Uterus (tissue), 4 donors: Measurements from ENCODE around the gene NRG3. TPM values are rescaled to one million over a fixed set of nuclear protein-coding genes. Genes with fewer than 3 reads are reported as not detected.

Experiments used
- DNase-seq, 2 donors: peaks; one replicate each; pipeline ENCODE4 v3.0.0-alpha.2; 2019 to 2020
- H3K27ac ChIP-seq, 2 donors: fragments of 200-600 bp; sonication (generic); 1 replicate in 1 of 2; 2 replicates in 1 of 2; pipeline ENCODE4 v1.5.1; 2016 to 2018
- H3K27me3 ChIP-seq, 2 donors: fragments of 200-600 bp; sonication (generic); one replicate each; pipeline ENCODE4 v1.5.1; 2018 to 2019; ENCODE audit warnings: control low read depth in 1 of 2
- H3K36me3 ChIP-seq, 2 donors: fragments of 200-600 bp; sonication (generic); one replicate each; pipeline ENCODE4 v1.5.1; 2019; ENCODE audit warnings: control low read depth in 1 of 2
- H3K4me1 ChIP-seq, 2 donors: fragments of 200-600 bp; sonication (generic); one replicate each; pipeline ENCODE4 v1.5.1; 2018 to 2019; ENCODE audit warnings: control low read depth in 1 of 2
- H3K4me3 ChIP-seq, 2 donors: fragments of 200-600 bp; sonication (generic); 1 replicate in 1 of 2; 2 replicates in 1 of 2; pipeline ENCODE4 v1.5.1; 2018 to 2019; ENCODE audit warnings: mild to moderate bottlenecking in 1 of 2
- H3K9me3 ChIP-seq, 2 donors: fragments of 200-600 bp; sonication (generic); one replicate each; pipeline ENCODE4 v1.5.1; 2019; ENCODE audit warnings: control low read depth in 1 of 2
- POLR2A ChIP-seq, 2 donors: fragments of 450-650 bp; IDR thresholded peaks; one replicate each; pipeline ENCODE4 v1.6.1; 2016; ENCODE audit warnings: antibody characterized with exemption in 2 of 2, mild to moderate bottlenecking in 1 of 2, moderate library complexity in 1 of 2
- intact Hi-C: fragments of 100-400 bp; cut with DNase I; formaldehyde crosslinking; loops from one replicate; pipeline ENCODE4 v1.15.1; 2023; ENCODE audit warnings: low total_unique reads
- total RNA-seq, 4 donors: library from RNA; depleted of rRNA in 3 of 4; stranded (reverse); fragments of >200 nt in 3 of 4; gene quantifications; one replicate each; pipeline versions ENCODE4 v1.1.0 to v1.2.4, GENCODE V29; 2014 to 2023
- TF ChIP-seq, protein P1 (sequence below), 4 experiments: fragments of 200-600 bp in 2 of 4; fragments of 450-650 bp in 2 of 4; sonication (generic) in 2 of 4; IDR thresholded peaks; one replicate each; pipeline ENCODE4 v1.5.1; 2016 to 2019; ENCODE audit warnings: antibody characterized with exemption in 4 of 4, mild to moderate bottlenecking in 2 of 4, moderate library complexity in 1 of 4
- donor health status: DM: yes; HTN: yes; CAD: no.

NRG3 gene
- total RNA-seq, 4 donors from 2014 or later = 0.27 to 1.0 TPM; not detected in 2

GRCh38 chr10:82543631-82544030 is 668.6 kb downstream of the NRG3 start:
- Histone ChIP-seq H3K27ac (no peak overlapping the region), H3K27me3 (no peaks in the 10 kb centered on the region), H3K4me1 (no peaks in the 10 kb centered on the region), H3K9me3 (no peaks in the 10 kb centered on the region), H3K36me3 (no peaks in the 10 kb centered on the region), H3K4me3 (no peak overlapping the region)
- intact Hi-C loops = no loop called here
- TF ChIP-seq POLR2A (IDR thresholded peaks at IDR 0.05) = no peak
- TF ChIP-seq, protein P1, sequence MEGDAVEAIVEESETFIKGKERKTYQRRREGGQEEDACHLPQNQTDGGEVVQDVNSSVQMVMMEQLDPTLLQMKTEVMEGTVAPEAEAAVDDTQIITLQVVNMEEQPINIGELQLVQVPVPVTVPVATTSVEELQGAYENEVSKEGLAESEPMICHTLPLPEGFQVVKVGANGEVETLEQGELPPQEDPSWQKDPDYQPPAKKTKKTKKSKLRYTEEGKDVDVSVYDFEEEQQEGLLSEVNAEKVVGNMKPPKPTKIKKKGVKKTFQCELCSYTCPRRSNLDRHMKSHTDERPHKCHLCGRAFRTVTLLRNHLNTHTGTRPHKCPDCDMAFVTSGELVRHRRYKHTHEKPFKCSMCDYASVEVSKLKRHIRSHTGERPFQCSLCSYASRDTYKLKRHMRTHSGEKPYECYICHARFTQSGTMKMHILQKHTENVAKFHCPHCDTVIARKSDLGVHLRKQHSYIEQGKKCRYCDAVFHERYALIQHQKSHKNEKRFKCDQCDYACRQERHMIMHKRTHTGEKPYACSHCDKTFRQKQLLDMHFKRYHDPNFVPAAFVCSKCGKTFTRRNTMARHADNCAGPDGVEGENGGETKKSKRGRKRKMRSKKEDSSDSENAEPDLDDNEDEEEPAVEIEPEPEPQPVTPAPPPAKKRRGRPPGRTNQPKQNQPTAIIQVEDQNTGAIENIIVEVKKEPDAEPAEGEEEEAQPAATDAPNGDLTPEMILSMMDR (IDR thresholded peaks at IDR 0.05) = no peak
- DNase-seq = no peak

GRCh38 chr10:82544377-82544776 is 669.4 kb downstream of the NRG3 start:
- Histone ChIP-seq H3K4me3 (no peak overlapping the region), H3K4me1 (no peaks in the 10 kb centered on the region), H3K27me3 (no peaks in the 10 kb centered on the region), H3K9me3 (no peaks in the 10 kb centered on the region), H3K36me3 (no peaks in the 10 kb centered on the region), H3K27ac (no peak overlapping the region)
- intact Hi-C loops = no loop called here
- no peak for DNase-seq
- TF ChIP-seq, protein P1 (IDR thresholded peaks at IDR 0.05) = no peak
- TF ChIP-seq POLR2A (IDR thresholded peaks at IDR 0.05) = no peak

DNA sequence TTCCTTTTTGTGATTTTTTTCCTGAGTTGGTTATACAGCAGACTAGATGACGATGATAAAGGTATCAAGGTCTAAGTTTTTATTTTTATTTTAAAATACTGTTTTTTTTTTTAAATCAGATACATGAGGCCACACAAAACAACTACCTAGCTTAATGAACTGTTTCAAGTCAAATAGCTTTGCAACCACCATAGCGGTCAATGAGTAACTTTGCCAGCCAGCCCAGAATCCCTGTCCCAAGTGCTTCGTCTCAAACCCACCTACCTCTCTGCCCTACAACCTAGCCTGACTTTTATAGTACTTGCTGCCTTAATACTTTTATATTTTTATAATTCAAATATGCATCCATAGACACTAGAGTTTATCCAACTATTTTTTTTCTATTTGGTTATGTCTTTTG is 676.5 kb downstream of the NRG3 start:
- intact Hi-C loops = no loop called here
- H3K4me1 ChIP-seq = no peaks in the 10 kb centered on the region
- H3K27me3 ChIP-seq = no peaks in the 10 kb centered on the region
- no peaks in the 10 kb centered on the region for H3K9me3 ChIP-seq
- H3K27ac ChIP-seq = no peak overlapping the region
- no peak overlapping the region for H3K4me3 ChIP-seq
- TF ChIP-seq, protein P1 (IDR thresholded peaks at IDR 0.05) = no peak
- no peak for TF ChIP-seq POLR2A (IDR thresholded peaks at IDR 0.05)
- DNase-seq = no peak
- no peaks in the 10 kb centered on the region for H3K36me3 ChIP-seq

- H3K9me3 ChIP-seq = no peaks in the 10 kb centered on the region
- no peaks in the 10 kb centered on the region for H3K4me1 ChIP-seq
- H3K27ac ChIP-seq = no peak overlapping the region
- DNase-seq = no peak
- intact Hi-C loops = no loop called here
- no peak overlapping the region for H3K4me3 ChIP-seq
- no peaks in the 10 kb centered on the region for H3K36me3 ChIP-seq
- TF ChIP-seq, protein P1 (IDR thresholded peaks at IDR 0.05) = no peak
- TF ChIP-seq POLR2A (IDR thresholded peaks at IDR 0.05) = no peak
- H3K27me3 ChIP-seq = no peaks in the 10 kb centered on the region
Observed at GRCh38 chr10:82552267-82552666, 677.3 kb downstream of the NRG3 start.

DNA sequence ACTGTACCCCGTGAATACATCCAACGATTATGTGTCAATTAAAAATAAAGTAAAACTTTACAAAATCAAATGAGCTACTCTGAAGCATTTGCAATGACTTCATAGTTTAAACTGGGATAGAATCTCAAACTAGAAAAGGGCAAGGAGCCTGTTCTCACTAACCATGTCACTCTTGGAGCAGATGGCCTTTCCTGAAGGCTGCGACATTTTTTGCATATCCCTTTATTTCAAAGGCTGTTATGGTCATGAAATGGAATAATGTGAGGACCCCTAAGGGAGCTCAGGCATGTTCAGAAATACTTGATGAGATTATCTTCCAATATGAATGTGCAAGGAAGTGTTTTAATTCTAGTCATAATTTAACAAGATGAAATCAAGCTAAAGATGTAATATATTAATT is 679.4 kb downstream of the NRG3 start:
- Histone ChIP-seq H3K27me3 (no peaks in the 10 kb centered on the region), H3K36me3 (no peaks in the 10 kb centered on the region), H3K9me3 (no peaks in the 10 kb centered on the region), H3K4me1 (no peaks in the 10 kb centered on the region), H3K4me3 (no peak overlapping the region), H3K27ac (no peak overlapping the region)
- TF ChIP-seq POLR2A (IDR thresholded peaks at IDR 0.05) = no peak
- TF ChIP-seq, protein P1 (IDR thresholded peaks at IDR 0.05) = no peak
- intact Hi-C loops = no loop called here
- DNase-seq = no peak
